Activated CD4-positive, alpha-beta T cell treated with anti-CD3 and anti-CD28 coated beads for 48 hours (primary cell): ENCODE measurements around the gene MKS1.

Experiments
- DNase-seq: peaks from one replicate; pipeline ENCODE4 v3.0.0-alpha.2; 2020

MKS1 gene

GRCh38 chr17:58242171-58242784, 23.2 kb upstream of the MKS1 start:
- DNase-seq = peak; percentile 60

- no peak for DNase-seq
Measured at GRCh38 chr17:58239987-58240386, 20.9 kb upstream of the MKS1 start.

GRCh38 chr17:58238147-58238634, 19.1 kb upstream of the MKS1 start, which contains the start of gene LPO:
Gene LPO (plus strand): TSS chr17:58238584. CDS start chr17:58242980, 4,396 bp downstream.
- DNase-seq = no peak

GRCh38 chr17:58236394-58236793, 17.3 kb upstream of the MKS1 start:
- DNase-seq = no peak

- DNase-seq = no peak
Measured at GRCh38 chr17:58235821-58236220, 16.8 kb upstream of the MKS1 start.

- DNase-seq = no peak
Measured at GRCh38 chr17:58234512-58234911, 15.5 kb upstream of the MKS1 start.

GRCh38 chr17:58233543-58233942, 14.5 kb upstream of the MKS1 start:
- DNase-seq = no peak

GRCh38 chr17:58232707-58233156, 13.7 kb upstream of the MKS1 start:
- DNase-seq = peak; percentile 70

- DNase-seq = no peak
Measured at GRCh38 chr17:58231641-58232040, 12.6 kb upstream of the MKS1 start.

- DNase-seq = no peak
Measured at GRCh38 chr17:58229881-58230280, 10.8 kb upstream of the MKS1 start.

GRCh38 chr17:58229384-58229783, 10.3 kb upstream of the MKS1 start:
- no peak for DNase-seq

- DNase-seq = no peak
Measured at GRCh38 chr17:58228679-58229078, 9.6 kb upstream of the MKS1 start.

GRCh38 chr17:58227733-58228132, 8.7 kb upstream of the MKS1 start:
- DNase-seq = no peak

- no peak for DNase-seq
Measured at GRCh38 chr17:58224315-58224714, 5.3 kb upstream of the MKS1 start.

- DNase-seq = no peak
Measured at GRCh38 chr17:58219789-58220183, 731 bp upstream of the MKS1 start.

GRCh38 chr17:58217766-58218165, 1.3 kb downstream of the MKS1 start:
- DNase-seq = no peak

GRCh38 chr17:58215685-58216084, 3.4 kb downstream of the MKS1 start:
- no peak for DNase-seq

- no peak for DNase-seq
Measured at GRCh38 chr17:58210922-58211321, 8.1 kb downstream of the MKS1 start.

- DNase-seq = no peak
Measured at GRCh38 chr17:58208344-58208743, 10.7 kb downstream of the MKS1 start.

- DNase-seq = no peak
Measured at GRCh38 chr17:58207451-58207850, 11.6 kb downstream of the MKS1 start.

GRCh38 chr17:58205936-58206335, 13.1 kb downstream of the MKS1 start:
- DNase-seq = no peak

GRCh38 chr17:58204796-58205195, 14.3 kb downstream of the MKS1 start:
- DNase-seq = no peak

- DNase-seq = no peak
Measured at GRCh38 chr17:58202859-58203258, 16.2 kb downstream of the MKS1 start.

- peak; percentile 79 for DNase-seq
Measured at GRCh38 chr17:58200024-58200633, 18.9 kb downstream of the MKS1 start.

GRCh38 chr17:58196610-58197009, 22.4 kb downstream of the MKS1 start:
- no peak for DNase-seq
